GM21619 (cell line): ENCODE measurements around the gene ITCH.
"Not testable (repeated sequence)": the region's sequence is repeated elsewhere in the genome, so short reads cannot be mapped to it uniquely, and the experiment has no call there.

ENCODE experiments used
- ATAC-seq: cut with Tn5 transposase; IDR thresholded peaks from one replicate; pipeline ENCODE4 v1.9.1; 2021; ENCODE audit not compliant: unreplicated experiment

The ITCH gene

DNA sequence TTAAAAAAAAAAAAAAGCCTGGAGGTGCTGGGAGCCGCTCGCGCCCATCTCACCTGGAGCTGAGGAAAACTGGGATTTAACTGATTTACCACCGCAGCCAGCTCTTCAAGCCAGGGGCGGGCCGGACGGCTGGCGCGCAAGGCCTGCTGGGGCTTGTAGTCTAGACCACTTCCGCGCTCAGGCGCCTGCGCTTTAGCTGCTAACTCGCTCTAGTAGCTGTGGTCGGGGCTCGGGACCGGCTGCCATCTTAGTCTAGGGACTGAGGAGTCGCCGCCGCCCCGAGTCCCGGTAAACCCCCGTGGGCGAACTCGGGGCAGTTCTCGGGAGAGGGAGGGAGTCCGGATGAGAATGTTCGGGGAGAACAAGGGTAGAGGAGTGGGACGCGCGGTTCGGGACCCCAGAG is at the start of gene ITCH:
Gene ITCH (plus strand): TSS at position 212 of the 403 bp plus-strand sequence. CDS start 30,539 bp downstream, outside the sequence.
- peak; percentile 93 for ATAC-seq

DNA sequence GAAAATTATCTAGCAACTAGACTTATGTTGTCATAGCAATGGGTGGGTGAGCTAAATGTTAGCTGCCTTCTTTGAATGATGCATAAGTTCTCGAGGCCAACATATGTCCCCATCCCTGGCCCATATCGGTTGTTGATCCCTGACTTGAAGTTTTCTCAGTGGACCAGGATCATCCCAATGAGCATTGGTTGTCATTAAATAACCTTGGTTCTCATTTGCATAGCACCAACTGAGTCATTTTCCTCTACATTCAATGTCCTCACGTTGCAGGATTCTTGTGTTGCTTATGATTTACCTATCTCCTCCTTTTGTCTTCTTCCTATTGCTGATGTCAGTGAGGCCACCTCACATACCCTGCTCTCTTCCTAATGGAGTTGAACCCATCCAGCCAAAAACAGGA is 47.8 kb upstream of the ITCH start:
- ATAC-seq = no peak

DNA sequence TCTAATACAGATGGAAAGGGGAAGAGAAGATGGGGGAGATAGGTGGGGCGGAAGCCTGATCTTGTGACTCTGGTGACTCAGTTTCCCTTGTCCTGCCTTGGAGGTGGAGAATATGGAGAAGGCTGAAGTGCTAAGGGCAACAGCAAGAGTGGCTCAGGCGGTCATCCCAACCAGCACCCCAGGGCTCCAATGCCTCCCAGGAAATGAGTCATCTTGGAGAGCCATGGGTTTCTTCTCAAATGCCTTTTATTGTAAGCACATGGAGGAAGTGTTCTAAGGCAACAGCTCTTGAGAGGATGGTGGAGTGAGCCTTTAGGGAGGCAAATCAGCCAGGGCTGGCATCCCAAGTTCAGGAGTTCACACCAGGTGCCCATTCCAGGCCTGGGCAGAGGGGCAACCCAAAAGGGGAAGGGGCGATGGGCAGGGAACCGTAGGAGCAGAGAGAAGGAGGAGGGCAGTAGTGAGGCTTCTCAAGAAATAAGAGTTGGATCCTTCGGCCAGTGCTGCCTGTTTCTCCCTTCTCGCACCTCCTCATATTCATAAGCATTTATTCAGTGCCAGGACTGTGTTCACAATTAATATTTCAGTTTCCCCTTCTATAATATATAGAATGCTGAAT is 46.8 kb upstream of the ITCH start:
- no peak for ATAC-seq

- ATAC-seq = no peak
These were observed 44.2 kb upstream of the ITCH start for GRCh38 chr20:34318609-34319443.

- no peak for ATAC-seq
These were observed 42.2 kb upstream of the ITCH start for GRCh38 chr20:34320861-34321260.

- ATAC-seq = no peak
These were observed 40.6 kb upstream of the ITCH start for GRCh38 chr20:34322267-34323105.

DNA sequence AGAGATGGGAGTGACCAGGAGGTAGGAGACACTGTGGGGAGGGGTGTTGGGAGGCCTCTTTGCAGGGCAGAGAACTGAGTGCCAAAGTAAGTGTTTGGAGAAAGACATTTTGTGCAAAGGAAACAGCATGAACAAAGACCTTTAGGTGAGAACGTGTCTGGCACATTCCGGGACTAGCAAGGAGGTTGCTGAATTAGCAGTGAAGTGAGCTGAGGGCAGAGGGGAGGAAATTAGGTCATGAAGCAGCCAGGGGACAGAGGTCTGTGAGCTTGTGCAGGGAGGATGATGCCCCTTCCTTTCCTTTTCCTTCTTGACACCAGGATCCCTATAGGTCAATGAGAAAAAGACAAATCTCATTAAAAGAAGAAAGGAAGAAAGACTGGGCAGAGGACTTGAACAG is 38.5 kb upstream of the ITCH start:
- no peak for ATAC-seq

- ATAC-seq = not testable (repeated sequence)
These were observed 34.9 kb upstream of the ITCH start for GRCh38 chr20:34328207-34328606.

DNA sequence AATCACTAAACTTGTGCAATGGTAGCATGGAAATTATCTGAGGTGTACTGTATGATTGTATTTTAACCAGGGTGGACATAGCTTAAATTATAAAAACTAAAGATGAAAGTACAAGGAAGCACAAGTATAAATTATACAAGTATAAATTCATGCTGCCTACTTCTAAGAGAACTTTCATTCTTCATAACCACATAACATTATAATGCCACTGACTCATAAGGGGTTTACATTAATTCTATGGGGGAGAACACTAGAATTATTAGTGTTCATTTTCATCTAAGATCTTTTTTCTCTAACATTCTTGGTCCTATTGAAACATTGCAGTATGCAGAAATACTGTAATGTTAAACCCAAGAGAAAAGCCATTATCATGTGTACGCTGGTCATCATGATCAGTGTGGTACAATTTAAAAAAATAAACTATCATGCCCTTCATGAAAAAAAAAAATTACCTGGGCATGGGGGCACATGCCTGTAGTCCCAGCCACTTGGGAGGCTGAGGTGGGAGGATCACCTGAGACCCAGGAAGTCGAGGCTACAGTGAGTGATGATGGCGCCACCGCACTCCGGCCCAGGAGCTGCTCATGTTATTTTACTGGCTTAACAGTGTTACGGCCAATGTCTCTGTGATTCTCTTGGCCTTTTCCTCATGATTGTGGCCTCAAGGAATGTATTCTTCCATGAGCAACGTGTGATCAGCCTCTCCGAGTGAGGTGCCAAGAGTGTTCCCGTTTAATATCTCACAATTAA is 34.0 kb upstream of the ITCH start:
- ATAC-seq = no peak

DNA sequence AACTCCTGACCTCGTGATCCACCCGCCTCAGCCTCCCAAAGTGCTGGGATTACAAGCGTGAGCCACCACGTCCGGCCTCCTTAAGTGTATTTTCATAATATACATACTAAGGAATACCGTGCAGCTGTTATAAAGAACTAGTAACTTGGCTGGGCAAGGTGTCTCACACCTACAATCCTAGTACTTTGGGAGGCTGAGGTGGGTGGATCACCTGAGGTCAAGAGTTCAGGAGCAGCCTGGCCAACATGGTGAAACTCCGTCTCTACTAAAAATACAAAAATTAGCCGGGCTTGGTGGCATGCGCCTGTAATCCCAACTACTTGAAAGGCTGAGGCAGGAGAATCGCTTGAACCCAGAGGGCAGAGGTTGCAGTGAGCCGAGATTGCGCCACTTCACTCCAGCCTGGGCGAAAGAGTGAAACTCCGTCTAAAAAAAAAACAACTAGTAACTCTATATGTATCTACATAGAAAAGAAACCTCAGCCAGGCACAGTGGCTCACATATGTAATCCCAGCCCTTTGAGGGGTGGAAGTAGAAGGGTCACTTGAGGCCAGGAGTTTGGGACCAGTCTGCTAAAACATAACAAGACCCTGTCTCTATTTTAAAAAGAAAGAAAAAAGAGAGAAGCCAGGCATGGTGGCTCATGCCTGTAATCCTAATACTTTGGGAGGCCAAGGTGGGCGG is 32.1 kb upstream of the ITCH start:
- not testable (repeated sequence) for ATAC-seq

DNA sequence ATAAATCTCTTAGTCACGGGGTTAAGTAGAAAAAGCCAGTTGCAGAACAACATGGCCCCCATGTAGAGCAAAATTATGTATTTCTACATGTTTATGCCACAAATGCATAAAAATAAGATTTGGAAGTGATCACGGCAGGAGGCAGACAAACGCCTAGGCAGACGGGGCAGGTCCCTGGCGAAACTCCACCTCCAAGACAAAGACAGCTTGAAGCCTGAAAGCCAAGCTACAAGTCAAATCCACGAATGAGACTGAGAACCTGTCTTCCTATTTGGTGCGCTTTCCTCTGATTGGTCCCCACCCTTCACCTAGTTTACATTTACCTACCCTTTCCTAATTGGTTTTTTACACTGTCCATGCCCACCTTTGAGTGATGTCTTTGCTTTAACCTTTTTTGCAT is 31.2 kb upstream of the ITCH start:
- no peak for ATAC-seq

GRCh38 chr20:34332262-34332920 is 30.7 kb upstream of the ITCH start:
- no peak for ATAC-seq

DNA sequence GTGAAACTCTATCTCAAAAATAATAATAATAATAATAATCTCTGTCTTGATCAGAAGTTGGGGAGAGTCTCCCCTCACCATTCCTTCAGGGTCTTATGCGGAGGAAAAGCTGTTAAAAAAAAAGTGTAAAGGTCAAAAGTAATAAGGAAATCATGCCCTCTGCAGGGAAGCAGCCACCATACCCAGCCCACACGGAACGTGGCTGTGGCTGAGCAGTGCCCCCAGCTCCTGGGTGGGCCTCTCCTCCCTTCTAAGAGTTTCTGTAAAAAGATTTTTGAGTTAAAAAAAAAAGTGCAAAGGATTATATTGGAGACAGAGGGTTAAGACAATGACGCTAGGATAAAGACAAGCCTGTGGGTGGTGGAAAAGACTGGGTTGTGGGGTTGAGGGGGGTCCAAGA is 29.3 kb upstream of the ITCH start:
- no peak for ATAC-seq

DNA sequence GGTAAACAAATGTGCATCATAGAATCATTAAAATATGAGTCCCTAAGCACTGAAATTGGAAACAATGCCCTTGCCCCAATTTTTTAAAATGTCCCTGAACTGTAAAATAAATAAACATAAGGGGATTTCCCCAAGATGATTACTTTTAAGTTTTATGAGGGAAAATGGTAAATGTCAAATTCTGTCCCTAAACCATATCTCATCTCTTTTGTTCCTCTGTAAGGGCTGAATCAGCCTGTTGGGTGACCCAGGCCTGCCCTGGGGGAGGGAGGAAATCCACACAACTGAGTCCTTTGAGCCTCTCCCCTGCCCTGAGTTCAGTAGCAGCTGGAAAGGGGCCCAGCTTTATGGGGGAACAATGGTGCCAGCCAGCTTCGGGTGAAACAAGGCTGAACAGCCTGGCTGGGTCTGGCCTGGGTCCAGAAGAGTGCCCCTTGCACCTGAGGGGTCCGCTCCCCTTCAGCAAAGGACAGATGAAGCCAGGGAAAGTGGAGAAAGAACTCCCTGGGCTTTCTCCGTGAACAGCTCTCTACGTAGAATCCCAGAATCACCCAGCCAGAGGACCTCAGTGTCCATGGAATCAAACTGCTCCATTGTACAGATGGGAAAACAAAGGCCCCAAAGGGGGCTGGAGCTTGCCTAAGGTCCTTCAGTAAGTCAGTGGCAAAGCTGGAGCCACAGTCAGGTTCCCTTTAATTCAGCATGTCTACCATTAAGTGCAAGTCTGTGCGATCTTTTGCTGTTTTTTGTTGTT is 28.2 kb upstream of the ITCH start:
- no peak for ATAC-seq

GRCh38 chr20:34337544-34337943 is 25.5 kb upstream of the ITCH start:
- ATAC-seq = no peak

- no peak for ATAC-seq
These were observed 24.9 kb upstream of the ITCH start for GRCh38 chr20:34337982-34338726.

GRCh38 chr20:34340726-34341125 is 22.3 kb upstream of the ITCH start:
- not testable (repeated sequence) for ATAC-seq

DNA sequence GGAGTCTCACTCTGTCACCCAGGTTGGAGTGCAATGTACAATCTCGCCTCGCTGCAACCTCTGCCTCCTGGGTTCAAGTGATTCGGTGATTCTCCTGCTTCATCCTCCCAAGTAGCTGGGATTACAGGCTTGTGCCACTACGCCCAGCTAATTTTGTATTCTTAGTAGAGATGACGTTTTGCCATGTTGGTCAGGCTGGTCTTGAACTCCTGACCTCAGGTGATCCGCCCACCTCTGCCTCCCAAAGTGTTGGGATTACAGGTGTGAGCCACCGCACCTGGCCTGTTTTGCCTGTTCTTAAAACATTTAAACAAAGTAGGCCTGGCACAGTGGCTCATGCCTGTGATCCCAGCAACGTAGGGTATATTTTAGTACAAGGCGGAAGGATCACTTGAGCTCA is 21.9 kb upstream of the ITCH start:
- not testable (repeated sequence) for ATAC-seq
